ENCODE measurements around the gene ACTR2.
A peak's percentile ranks its signal among the peaks of the same experiment; 100 is the strongest.
"Not testable (repeated sequence)": the region's sequence is repeated elsewhere in the genome, so short reads cannot be mapped to it uniquely, and the experiment has no call there.

Gene ACTR2

GRCh38 chr2:65252640-65253039 lies 25.0 kb downstream of the ACTR2 start:
- in situ Hi-C loops (cut with MboI; ENCODE audit: low pct_unique_long_range_greater_than_20kb, low sequenced_read_pairs, unreplicated experiment), result no loop called here
- no peak for TF ChIP-seq CTCF (IDR thresholded peaks at IDR 0.05; ENCODE audit: extremely low read depth, insufficient read depth, missing control alignments)
- no peak for DNase-seq (ENCODE audit: low spot score)

- in situ Hi-C loops (cut with MboI; ENCODE audit: low pct_unique_long_range_greater_than_20kb, low sequenced_read_pairs, unreplicated experiment), result no loop called here
- DNase-seq (ENCODE audit: low spot score), result no peak
- no peak for TF ChIP-seq CTCF (IDR thresholded peaks at IDR 0.05; ENCODE audit: extremely low read depth, insufficient read depth, missing control alignments)
Observed at GRCh38 chr2:65255356-65255755, 27.7 kb downstream of the ACTR2 start.

GRCh38 chr2:65256054-65256453 lies 28.4 kb downstream of the ACTR2 start:
- TF ChIP-seq CTCF (IDR thresholded peaks at IDR 0.05; ENCODE audit: extremely low read depth, insufficient read depth, missing control alignments), result peak; percentile 21
- in situ Hi-C loops (cut with MboI; ENCODE audit: low pct_unique_long_range_greater_than_20kb, low sequenced_read_pairs, unreplicated experiment), result no loop called here
- DNase-seq (ENCODE audit: low spot score), result no peak

- DNase-seq (ENCODE audit: low spot score); in situ Hi-C loops (cut with MboI; ENCODE audit: low pct_unique_long_range_greater_than_20kb, low sequenced_read_pairs, unreplicated experiment): not testable (repeated sequence)
Observed at GRCh38 chr2:65257866-65258265, 30.2 kb downstream of the ACTR2 start.

GRCh38 chr2:65261676-65262075 lies 34.0 kb downstream of the ACTR2 start:
- DNase-seq (ENCODE audit: low spot score), result no peak
- no peak for TF ChIP-seq CTCF (IDR thresholded peaks at IDR 0.05; ENCODE audit: extremely low read depth, insufficient read depth, missing control alignments)
- in situ Hi-C loops (cut with MboI; ENCODE audit: low pct_unique_long_range_greater_than_20kb, low sequenced_read_pairs, unreplicated experiment), result loop anchor here (10.0 kb wide), 1 partner anchor 293 kb away; no protein-coding TSS in a partner anchor

- no peak for TF ChIP-seq CTCF (IDR thresholded peaks at IDR 0.05; ENCODE audit: extremely low read depth, insufficient read depth, missing control alignments)
- no peak for DNase-seq (ENCODE audit: low spot score)
- in situ Hi-C loops (cut with MboI; ENCODE audit: low pct_unique_long_range_greater_than_20kb, low sequenced_read_pairs, unreplicated experiment), result loop anchor here (10.0 kb wide), 1 partner anchor 292 kb away; no protein-coding TSS in a partner anchor
Observed at GRCh38 chr2:65263262-65263661, 35.6 kb downstream of the ACTR2 start.

GRCh38 chr2:65263986-65264385 lies 36.4 kb downstream of the ACTR2 start:
- in situ Hi-C loops (cut with MboI; ENCODE audit: low pct_unique_long_range_greater_than_20kb, low sequenced_read_pairs, unreplicated experiment), result loop anchor here (10.0 kb wide), 1 partner anchor 291 kb away; no protein-coding TSS in a partner anchor
- TF ChIP-seq CTCF (IDR thresholded peaks at IDR 0.05; ENCODE audit: extremely low read depth, insufficient read depth, missing control alignments), result no peak
- DNase-seq (ENCODE audit: low spot score), result no peak
